HEK293T (cell line): ENCODE results near the gene TAC3.

Experiments used
- CTCF ChIA-PET: fragments of 350-600 bp; formaldehyde crosslinking; extraction: SDS; loops from one replicate; lab custom pipeline; 2021; ENCODE audit warnings: antibody characterized with exemption, inconsistent platforms; lab: Yijun Ruan, JAX
- POLR2A ChIA-PET: fragments of 350-600 bp; formaldehyde crosslinking; extraction: SDS; loops from one replicate; lab custom pipeline; 2020; ENCODE audit warnings: antibody characterized with exemption, inconsistent platforms; lab: Yijun Ruan, JAX
- DNase-seq: peaks from one replicate; pipeline ENCODE4 v3.0.0; 2012; ENCODE audit warnings: mixed read lengths; ENCODE audit errors: extremely low spot score
- ARNT ChIP-seq: fragments of 450-650 bp; IDR thresholded peaks from 2 replicates; pipeline ENCODE4 v1.6.1; 2017; ENCODE audit warnings: mild to moderate bottlenecking
- BHLHE40 ChIP-seq: fragments of 450-650 bp; IDR thresholded peaks from 2 replicates; pipeline ENCODE4 v1.6.1; 2016; ENCODE audit warnings: mild to moderate bottlenecking, moderate library complexity, borderline replicate concordance
- CTBP1 ChIP-seq: fragments of 450-650 bp; IDR thresholded peaks from 2 replicates; pipeline ENCODE4 v1.6.1; 2016; ENCODE audit warnings: borderline replicate concordance
- ELF4 ChIP-seq: fragments of 450-650 bp; IDR thresholded peaks from 2 replicates; pipeline ENCODE4 v1.6.1; 2017; ENCODE audit warnings: antibody characterized with exemption
- FOXA1 ChIP-seq: fragments of 450-650 bp; IDR thresholded peaks from 2 replicates; pipeline ENCODE4 v1.6.1; 2016; ENCODE audit warnings: mild to moderate bottlenecking
- FOXK2 ChIP-seq: fragments of 450-650 bp; IDR thresholded peaks from 2 replicates; pipeline ENCODE4 v1.6.1; 2016; ENCODE audit warnings: mild to moderate bottlenecking
- FOXM1 ChIP-seq: fragments of 450-650 bp; IDR thresholded peaks from 2 replicates; pipeline ENCODE4 v1.6.1; 2017; ENCODE audit warnings: mild to moderate bottlenecking, borderline replicate concordance
- HDGF ChIP-seq: fragments of 450-650 bp; IDR thresholded peaks from 2 replicates; pipeline ENCODE4 v1.6.1; 2017; ENCODE audit warnings: antibody characterized with exemption, borderline replicate concordance
- L3MBTL2 ChIP-seq: fragments of 450-650 bp; conservative IDR thresholded peaks from 2 replicates; pipeline ENCODE4 v1.6.1; 2016; ENCODE audit warnings: mild to moderate bottlenecking
- LEF1 ChIP-seq: fragments of 450-650 bp; IDR thresholded peaks from 2 replicates; pipeline ENCODE4 v1.6.1; 2017; ENCODE audit warnings: mild to moderate bottlenecking, borderline replicate concordance
- NFRKB ChIP-seq: fragments of 450-650 bp; IDR thresholded peaks from 2 replicates; pipeline ENCODE4 v1.6.1; 2016; ENCODE audit warnings: mild to moderate bottlenecking, moderate library complexity
- SP1 ChIP-seq: fragments of 450-650 bp; IDR thresholded peaks from 2 replicates; pipeline ENCODE4 v1.6.1; 2017
- SUZ12 ChIP-seq: fragments of 450-650 bp; IDR thresholded peaks from 2 replicates; pipeline ENCODE4 v1.6.1; 2016; ENCODE audit warnings: mild to moderate bottlenecking
- TARDBP ChIP-seq: fragments of 450-650 bp; IDR thresholded peaks from 2 replicates; pipeline ENCODE4 v1.6.1; 2016
- ZNF384 ChIP-seq: fragments of 450-650 bp; IDR thresholded peaks from 2 replicates; pipeline ENCODE4 v1.6.1; 2016
- TF ChIP-seq, protein P1 (sequence below): fragments of 450-650 bp; IDR thresholded peaks from 2 replicates; pipeline ENCODE4 v1.6.1; 2016

TAC3 gene

DNA sequence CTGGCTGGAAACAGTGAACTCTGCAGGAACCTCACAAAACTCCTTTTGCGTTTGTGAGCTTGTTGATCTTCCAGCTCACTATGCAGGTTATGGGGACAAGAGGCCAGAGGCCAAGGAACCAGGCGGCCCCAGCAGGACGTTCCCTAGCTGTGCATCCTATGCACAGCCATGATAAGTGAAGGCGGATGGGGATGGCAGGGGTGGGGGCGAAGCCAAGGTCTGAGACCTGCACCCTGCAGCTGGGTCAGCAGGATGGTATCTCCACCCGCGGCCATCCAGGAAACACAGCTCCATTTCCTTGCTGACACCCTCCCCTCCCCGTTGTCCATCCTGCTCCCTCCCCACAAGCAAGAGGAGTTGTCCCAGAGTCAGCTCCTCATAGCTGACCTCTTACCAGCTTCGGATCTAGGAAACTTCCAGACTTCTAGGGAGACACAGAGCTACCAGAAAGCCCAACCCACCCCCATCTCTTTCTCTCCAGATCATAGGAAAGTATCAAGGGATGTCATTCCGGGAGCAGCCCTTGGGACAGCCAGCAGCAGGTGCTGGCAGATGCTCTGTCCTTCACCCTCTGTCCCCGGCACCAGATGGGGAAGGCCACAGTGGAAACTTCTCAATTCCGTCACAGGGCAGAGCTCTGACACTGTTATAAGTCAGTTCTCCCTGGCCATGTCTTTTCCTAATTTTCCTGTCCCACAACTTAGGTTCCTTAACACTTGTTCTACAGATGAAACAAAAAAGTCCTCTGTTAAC lies 19.4 kb downstream of the TAC3 start:
- POLR2A ChIA-PET = no interaction called here
- no peak for DNase-seq
- TF ChIP-seq HDGF (no peak), CTBP1 (no peak), ZNF384 (no peak), ELF4 (no peak), SP1 (no peak)
- TF ChIP-seq, protein P1, sequence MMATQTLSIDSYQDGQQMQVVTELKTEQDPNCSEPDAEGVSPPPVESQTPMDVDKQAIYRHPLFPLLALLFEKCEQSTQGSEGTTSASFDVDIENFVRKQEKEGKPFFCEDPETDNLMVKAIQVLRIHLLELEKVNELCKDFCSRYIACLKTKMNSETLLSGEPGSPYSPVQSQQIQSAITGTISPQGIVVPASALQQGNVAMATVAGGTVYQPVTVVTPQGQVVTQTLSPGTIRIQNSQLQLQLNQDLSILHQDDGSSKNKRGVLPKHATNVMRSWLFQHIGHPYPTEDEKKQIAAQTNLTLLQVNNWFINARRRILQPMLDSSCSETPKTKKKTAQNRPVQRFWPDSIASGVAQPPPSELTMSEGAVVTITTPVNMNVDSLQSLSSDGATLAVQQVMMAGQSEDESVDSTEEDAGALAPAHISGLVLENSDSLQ = no peak
- CTCF ChIA-PET = interaction anchor here (0.6 kb wide), 2 partner anchors 155 to 240 kb away, joined by 3 to 6 read pairs; no protein-coding TSS in a partner anchor

DNA sequence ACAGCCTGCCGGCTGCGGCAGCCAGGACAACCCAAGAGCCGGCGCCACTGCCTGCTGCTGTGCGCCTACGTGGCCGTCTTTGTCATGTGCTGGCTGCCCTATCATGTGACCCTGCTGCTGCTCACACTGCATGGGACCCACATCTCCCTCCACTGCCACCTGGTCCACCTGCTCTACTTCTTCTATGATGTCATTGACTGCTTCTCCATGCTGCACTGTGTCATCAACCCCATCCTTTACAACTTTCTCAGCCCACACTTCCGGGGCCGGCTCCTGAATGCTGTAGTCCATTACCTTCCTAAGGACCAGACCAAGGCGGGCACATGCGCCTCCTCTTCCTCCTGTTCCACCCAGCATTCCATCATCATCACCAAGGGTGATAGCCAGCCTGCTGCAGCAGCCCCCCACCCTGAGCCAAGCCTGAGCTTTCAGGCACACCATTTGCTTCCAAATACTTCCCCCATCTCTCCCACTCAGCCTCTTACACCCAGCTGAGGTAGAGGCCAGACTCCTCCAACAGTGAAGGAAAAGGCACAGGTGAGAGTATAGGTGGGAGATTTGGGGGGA lies 20.3 kb downstream of the TAC3 start:
- TF ChIP-seq HDGF = no peak
- ChIA-PET POLR2A (no interaction called here), CTCF (no interaction called here)
- no peak for DNase-seq

DNA sequence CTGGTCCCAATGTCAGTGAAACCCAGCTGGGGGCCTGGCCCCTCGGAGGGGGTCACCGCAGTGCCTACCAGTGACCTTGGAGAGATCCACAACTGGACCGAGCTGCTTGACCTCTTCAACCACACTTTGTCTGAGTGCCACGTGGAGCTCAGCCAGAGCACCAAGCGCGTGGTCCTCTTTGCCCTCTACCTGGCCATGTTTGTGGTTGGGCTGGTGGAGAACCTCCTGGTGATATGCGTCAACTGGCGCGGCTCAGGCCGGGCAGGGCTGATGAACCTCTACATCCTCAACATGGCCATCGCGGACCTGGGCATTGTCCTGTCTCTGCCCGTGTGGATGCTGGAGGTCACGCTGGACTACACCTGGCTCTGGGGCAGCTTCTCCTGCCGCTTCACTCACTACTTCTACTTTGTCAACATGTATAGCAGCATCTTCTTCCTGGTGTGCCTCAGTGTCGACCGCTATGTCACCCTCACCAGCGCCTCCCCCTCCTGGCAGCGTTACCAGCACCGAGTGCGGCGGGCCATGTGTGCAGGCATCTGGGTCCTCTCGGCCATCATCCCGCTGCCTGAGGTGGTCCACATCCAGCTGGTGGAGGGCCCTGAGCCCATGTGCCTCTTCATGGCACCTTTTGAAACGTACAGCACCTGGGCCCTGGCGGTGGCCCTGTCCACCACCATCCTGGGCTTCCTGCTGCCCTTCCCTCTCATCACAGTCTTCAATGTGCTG lies 21.0 kb downstream of the TAC3 start:
- POLR2A ChIA-PET = no interaction called here
- CTCF ChIA-PET = interaction anchor here (0.6 kb wide), 1 partner anchor 156 kb away, joined by 3 read pairs; no protein-coding TSS in a partner anchor
- no peak for DNase-seq
- TF ChIP-seq BHLHE40 (no peak), SUZ12 (no peak), SP1 (no peak), FOXA1 (no peak), FOXK2 (no peak), LEF1 (no peak), TARDBP (no peak), HDGF (no peak), ELF4 (no peak), ZNF384 (no peak), ARNT (no peak), FOXM1 (no peak), NFRKB (no peak), L3MBTL2 (no peak), CTBP1 (no peak)
- TF ChIP-seq, protein P1 = no peak

DNA sequence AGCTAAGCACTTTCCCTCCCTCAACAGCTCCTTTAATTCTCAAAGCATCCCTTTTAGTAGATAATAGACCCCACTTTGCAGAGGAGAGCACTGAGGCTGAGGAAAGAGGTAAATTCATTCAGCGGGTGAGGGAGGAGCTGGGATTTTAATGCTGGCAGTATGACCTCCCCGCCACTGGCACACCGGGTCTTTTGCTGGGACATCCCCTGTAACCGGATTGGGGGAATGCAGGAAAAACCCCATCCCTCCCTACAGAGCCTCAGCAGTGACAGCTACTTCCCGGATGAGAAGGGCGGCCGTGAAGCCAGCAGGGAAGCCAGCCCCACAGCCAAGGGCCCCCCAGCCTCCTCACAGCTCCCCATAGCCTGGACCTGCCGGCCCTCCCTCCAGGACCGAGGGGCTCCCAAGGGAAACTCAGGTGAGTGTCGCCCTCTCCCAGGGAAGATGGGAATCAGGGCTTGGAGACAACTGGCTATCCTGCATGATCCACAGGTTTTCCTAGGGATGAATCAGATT lies 22.0 kb downstream of the TAC3 start:
- ChIA-PET POLR2A (interaction anchor here (1.0 kb wide), 1 partner anchor 12 kb away, joined by 3 read pairs; the partner anchor contains the start of gene ZBTB39), CTCF (interaction anchor here (0.6 to 0.7 kb wide), 2 partner anchors 12 to 155 kb away, joined by 3 to 4 read pairs; partner anchors contain the start of gene ZBTB39)
- TF ChIP-seq SUZ12 = no peak
- no peak for TF ChIP-seq FOXA1
- no peak for TF ChIP-seq SP1
- TF ChIP-seq FOXK2 = no peak
- TF ChIP-seq ZNF384 = no peak
- no peak for TF ChIP-seq HDGF
- TF ChIP-seq TARDBP = no peak
- TF ChIP-seq FOXM1 = no peak
- no peak for TF ChIP-seq CTBP1
- TF ChIP-seq L3MBTL2 = no peak
- TF ChIP-seq ELF4 = no peak
- no peak for TF ChIP-seq NFRKB
- no peak for DNase-seq

DNA sequence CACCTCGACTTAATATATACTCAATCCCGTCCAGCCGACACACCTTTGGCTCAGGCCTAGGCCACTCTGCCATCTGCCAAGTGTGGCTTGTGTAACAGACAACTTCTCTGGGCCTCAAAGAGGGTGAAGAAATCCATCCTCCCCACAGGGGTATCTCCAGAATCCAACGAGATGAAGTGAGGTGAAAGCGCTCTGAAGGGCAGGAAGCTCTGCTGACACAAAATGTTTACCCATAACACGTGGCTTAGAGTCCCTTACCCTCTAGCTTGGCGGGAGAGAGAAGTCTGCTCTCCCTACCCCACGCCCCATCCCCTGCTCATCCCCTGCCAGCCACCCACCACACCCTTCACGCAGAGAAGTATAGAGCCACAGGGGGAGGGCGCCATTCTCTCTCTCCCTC lies 23.0 kb downstream of the TAC3 start:
- DNase-seq = no peak
- no peak for TF ChIP-seq FOXM1
- TF ChIP-seq FOXK2 = no peak
- no peak for TF ChIP-seq ELF4
- TF ChIP-seq CTBP1 = no peak
- TF ChIP-seq, protein P1 = no peak
- TF ChIP-seq HDGF = no peak
- TF ChIP-seq FOXA1 = no peak
- TF ChIP-seq BHLHE40 = no peak
- TF ChIP-seq SP1 = no peak
- no peak for TF ChIP-seq ZNF384
- no peak for TF ChIP-seq TARDBP
- no peak for TF ChIP-seq LEF1
- no peak for TF ChIP-seq SUZ12
- no peak for TF ChIP-seq NFRKB
- no peak for TF ChIP-seq L3MBTL2
- no peak for TF ChIP-seq ARNT
- CTCF ChIA-PET = no interaction called here
- POLR2A ChIA-PET = no interaction called here
